Fibroblast of lung (primary cell): ENCODE results near the gene NDEL1.

ENCODE experiments used
- EZH2 ChIP-seq: IDR thresholded peaks from 2 replicates; pipeline ENCODE4 v1.5.1; 2012; ENCODE audit warnings: low read length, control low read depth, mild to moderate bottlenecking; ENCODE audit errors: missing control alignments
- TF ChIP-seq, protein P1 (sequence below), 2 donors: IDR thresholded peaks in 1 of 2; conservative IDR thresholded peaks in 1 of 2; 1 replicate in 1 of 2; 2 replicates in 1 of 2; pipeline ENCODE4 v1.5.1; 2011 to 2012; ENCODE audit warnings: low read length in 2 of 2, control low read depth in 1 of 2, inconsistent platforms in 1 of 2, low read depth in 1 of 2, mild to moderate bottlenecking in 1 of 2

- TF ChIP-seq, protein P1, sequence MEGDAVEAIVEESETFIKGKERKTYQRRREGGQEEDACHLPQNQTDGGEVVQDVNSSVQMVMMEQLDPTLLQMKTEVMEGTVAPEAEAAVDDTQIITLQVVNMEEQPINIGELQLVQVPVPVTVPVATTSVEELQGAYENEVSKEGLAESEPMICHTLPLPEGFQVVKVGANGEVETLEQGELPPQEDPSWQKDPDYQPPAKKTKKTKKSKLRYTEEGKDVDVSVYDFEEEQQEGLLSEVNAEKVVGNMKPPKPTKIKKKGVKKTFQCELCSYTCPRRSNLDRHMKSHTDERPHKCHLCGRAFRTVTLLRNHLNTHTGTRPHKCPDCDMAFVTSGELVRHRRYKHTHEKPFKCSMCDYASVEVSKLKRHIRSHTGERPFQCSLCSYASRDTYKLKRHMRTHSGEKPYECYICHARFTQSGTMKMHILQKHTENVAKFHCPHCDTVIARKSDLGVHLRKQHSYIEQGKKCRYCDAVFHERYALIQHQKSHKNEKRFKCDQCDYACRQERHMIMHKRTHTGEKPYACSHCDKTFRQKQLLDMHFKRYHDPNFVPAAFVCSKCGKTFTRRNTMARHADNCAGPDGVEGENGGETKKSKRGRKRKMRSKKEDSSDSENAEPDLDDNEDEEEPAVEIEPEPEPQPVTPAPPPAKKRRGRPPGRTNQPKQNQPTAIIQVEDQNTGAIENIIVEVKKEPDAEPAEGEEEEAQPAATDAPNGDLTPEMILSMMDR (conservative IDR thresholded peaks at IDR 0.05 in 1 of 2, IDR thresholded peaks at IDR 0.05 in 1 of 2; ENCODE audit: low read depth in 1 of 2, low read length in 2 of 2): no peak
- TF ChIP-seq EZH2: no peak
These were observed 39.5 kb downstream of the NDEL1 start for GRCh38 chr17:8475227-8475626.
